ENCODE measurements around the gene VPS13C.
"Not testable (repeated sequence)": the region's sequence is repeated elsewhere in the genome, so short reads cannot be mapped to it uniquely, and the experiment has no call there.

The VPS13C gene

DNA sequence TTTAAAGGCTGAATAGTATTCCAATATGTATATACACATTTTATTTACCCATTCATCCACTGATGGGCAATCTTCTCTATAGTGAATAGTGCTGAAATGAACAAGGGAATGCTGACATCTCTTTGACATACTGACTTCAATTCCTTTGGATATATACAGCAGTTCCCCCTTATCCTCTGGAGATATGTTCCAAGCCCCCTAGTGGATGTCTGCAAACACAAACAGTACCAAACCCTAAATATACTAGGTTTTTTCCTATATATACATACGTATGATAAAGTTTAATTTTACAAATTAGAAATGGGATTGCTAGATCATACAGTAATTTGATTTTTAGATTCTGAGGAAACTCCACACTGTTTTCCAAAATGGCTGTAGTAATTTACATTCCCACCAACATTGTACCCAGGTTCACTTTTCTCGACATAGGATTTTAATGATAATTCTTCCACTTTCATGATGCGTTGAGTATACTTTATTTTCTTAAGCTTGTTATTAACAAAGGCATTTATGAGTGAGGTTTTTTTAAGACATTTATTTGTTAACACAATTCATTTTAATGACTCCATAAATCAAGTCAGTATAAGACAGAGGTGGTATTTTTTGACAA lies 38.2 kb downstream of the VPS13C start:
- Histone ChIP-seq H3K27ac (no peak overlapping the region), H3K4me3 (no peak overlapping the region)
- TF ChIP-seq, protein P1, sequence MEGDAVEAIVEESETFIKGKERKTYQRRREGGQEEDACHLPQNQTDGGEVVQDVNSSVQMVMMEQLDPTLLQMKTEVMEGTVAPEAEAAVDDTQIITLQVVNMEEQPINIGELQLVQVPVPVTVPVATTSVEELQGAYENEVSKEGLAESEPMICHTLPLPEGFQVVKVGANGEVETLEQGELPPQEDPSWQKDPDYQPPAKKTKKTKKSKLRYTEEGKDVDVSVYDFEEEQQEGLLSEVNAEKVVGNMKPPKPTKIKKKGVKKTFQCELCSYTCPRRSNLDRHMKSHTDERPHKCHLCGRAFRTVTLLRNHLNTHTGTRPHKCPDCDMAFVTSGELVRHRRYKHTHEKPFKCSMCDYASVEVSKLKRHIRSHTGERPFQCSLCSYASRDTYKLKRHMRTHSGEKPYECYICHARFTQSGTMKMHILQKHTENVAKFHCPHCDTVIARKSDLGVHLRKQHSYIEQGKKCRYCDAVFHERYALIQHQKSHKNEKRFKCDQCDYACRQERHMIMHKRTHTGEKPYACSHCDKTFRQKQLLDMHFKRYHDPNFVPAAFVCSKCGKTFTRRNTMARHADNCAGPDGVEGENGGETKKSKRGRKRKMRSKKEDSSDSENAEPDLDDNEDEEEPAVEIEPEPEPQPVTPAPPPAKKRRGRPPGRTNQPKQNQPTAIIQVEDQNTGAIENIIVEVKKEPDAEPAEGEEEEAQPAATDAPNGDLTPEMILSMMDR (IDR thresholded peaks at IDR 0.05), result no peak
- no peak for DNase-seq (ENCODE audit: low spot score)

DNA sequence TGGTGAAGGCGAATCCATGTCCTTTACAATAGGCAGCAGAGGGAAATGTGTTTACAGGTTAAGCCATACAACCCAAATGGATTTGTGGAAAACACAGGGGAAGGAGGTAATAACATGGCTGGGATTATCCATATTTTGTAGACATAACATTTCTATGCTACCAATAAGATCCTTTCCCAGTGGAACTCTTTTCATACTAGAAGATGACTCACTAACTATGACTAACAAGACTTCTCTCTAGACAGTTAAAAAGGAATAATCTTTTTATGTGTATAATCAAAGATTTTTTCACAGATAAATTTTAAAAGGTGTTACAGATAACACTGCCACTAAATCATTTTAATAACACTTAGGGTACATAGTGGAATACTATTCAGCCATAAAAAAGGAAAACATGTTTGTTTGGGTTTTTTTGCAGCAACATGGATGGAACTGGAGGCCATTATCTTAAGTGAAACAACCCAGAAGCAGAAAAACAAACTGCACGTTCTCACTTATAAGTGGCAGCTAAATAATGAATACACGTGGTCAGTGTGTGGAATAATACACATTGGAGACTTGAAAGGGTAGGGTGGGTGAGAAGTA lies 39.6 kb downstream of the VPS13C start:
- no peak overlapping the region for H3K27ac ChIP-seq
- DNase-seq (ENCODE audit: low spot score), result no peak
- TF ChIP-seq, protein P1 (IDR thresholded peaks at IDR 0.05), result no peak
- H3K4me3 ChIP-seq, result no peak overlapping the region

DNA sequence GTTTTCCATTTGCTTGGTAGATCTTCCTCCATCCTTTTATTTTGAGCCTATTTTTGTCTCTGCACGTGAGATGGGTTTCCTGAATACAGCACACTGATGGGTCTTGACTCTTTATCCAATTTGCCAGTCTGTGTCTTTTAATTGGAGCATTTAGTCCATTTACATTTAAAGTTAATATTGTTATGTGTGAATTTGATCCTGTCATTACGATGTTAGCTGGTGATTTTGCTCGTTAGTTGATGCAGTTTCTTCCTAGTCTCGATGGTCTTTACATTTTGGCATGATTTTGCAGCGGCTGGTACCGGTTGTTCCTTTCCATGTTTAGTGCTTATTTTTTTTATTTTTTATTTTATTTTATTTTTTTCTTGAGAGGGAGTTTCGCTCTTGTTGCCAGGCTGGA lies 54.9 kb downstream of the VPS13C start:
- DNase-seq (ENCODE audit: low spot score); H3K4me3 ChIP-seq; H3K27ac ChIP-seq: not testable (repeated sequence)

DNA sequence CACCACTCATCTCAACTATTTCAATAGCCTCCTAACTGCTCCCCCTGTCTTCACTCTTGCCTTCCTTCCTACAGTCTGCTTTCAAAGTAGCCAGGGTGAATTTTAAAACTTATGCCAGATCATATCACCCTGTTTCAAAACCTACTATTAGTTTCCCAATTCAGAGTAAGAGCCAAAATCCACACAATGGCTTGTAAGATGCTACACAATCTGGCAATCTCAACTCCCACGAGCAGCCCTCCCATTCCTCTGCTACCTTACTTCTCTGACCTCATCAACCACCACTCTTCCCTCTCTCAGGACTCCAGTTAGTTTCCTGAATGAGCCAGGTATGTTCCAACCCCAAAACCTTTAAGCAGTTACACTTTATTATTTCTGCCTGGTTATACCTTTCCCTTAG lies 62.5 kb downstream of the VPS13C start:
- DNase-seq (ENCODE audit: low spot score), result no peak
- no peak overlapping the region for H3K4me3 ChIP-seq
- TF ChIP-seq, protein P1 (IDR thresholded peaks at IDR 0.05), result no peak
- H3K27ac ChIP-seq, result no peak overlapping the region

DNA sequence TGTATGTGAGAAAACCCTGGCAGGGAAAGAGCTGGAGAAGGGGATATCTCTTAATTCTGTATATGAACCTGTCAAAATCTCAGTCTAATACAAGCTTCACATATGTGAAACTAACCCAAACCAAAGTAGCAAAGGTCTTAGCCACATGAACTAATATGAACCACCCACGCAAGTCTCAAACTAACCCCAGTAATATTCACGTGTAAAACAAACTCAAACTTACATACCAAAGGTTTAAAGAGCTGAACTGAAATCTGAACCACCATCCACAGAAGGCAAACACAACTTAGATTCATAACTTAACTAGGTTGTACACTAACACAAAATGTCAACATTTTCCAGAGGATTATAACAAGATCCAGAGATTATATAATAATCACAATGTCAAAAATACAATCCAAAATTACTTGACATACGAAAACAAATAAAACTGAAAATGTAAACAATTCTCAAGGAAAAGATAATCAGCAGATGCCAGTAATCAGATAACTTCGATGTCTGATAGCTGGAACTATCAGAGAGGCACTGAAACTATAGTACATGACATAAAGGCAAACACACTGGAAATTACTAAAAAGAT lies 64.1 kb downstream of the VPS13C start:
- Histone ChIP-seq H3K4me3 (no peak overlapping the region), H3K27ac (no peak overlapping the region)
- DNase-seq (ENCODE audit: low spot score), result no peak
- TF ChIP-seq, protein P1 (IDR thresholded peaks at IDR 0.05), result no peak

DNA sequence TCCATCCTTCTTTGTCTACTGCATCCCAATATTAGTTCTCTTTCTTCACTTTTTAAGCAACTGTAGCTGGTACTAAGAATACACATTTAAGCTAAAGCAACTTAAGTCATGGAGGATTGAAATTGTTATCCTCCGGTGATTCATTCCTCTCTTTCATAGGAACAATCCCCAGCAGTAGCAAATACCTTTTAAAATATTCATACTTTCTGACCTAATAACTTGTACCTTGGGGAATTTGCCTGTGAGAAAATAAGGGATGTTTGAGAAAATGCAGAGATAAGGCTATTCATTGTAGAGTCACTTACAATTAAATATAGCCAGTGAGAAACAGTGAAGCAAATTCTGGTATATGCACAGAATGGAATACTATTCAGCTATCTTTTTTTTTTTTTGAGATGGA lies 66.0 kb downstream of the VPS13C start:
- Histone ChIP-seq H3K27ac (no peak overlapping the region), H3K4me3 (no peak overlapping the region)
- no peak for DNase-seq (ENCODE audit: low spot score)
- TF ChIP-seq, protein P1 (IDR thresholded peaks at IDR 0.05), result no peak

DNA sequence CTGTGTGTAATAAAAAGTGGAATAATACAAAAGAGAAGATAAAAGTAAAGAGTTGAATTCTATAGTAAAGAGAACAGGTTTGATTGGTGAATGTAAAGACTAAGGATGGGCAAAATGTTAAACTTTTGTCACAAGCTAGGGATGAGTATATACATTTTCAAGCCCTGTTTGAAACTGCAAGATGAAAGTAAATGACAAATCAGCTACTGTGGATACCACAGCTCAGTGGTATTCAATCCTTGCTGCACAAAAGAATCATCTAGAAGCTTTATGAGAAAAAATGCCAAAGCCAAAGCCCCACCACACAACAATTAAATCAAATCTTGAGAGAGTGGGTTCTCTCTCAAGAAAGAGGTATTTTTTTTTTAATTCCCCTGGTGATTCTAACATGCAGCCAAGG lies 67.7 kb downstream of the VPS13C start:
- TF ChIP-seq, protein P1 (IDR thresholded peaks at IDR 0.05), result no peak

More for the DNA sequence above, 67.7 kb downstream of the VPS13C start:
- Histone ChIP-seq H3K27ac (no peak overlapping the region), H3K4me3 (no peak overlapping the region)
- no peak for DNase-seq (ENCODE audit: low spot score)
